GM12878 (cell line): ENCODE measurements around the gene PLAGL2. TPM values are rescaled to one million over a fixed set of nuclear protein-coding genes. Genes with fewer than 3 reads are reported as not detected.

Experiments used
- ATAC-seq: fragments of 200-7000 bp; cut with Tn5 transposase; 3 replicates; pipeline ENCODE4 v1.9.1; 2020; ENCODE audit warnings: mild to moderate bottlenecking, moderate library complexity
- BruUV-seq: library from RNA; stranded (reverse); fragments of 400-500 nt; replicated peaks from 2 replicates; lab custom pipeline; 2021; lab: Mats Ljungman, UMichigan
- CTCF ChIA-PET: fragments of 300-600 bp; sonication (Branson Sonifier 250); formaldehyde crosslinking; extraction: SDS; loops from one replicate; lab custom pipeline; 2021; ENCODE audit warnings: inconsistent platforms; lab: Yijun Ruan, JAX
- POLR2A ChIA-PET: fragments of 350-600 bp; formaldehyde crosslinking; extraction: SDS; loops from one replicate; lab custom pipeline; 2021; ENCODE audit warnings: inconsistent platforms; lab: Charles Lee
- RAD21 ChIA-PET: fragments of 300-600 bp; sonication (Branson Sonifier 250); formaldehyde crosslinking; loops from one replicate; lab custom pipeline; 2023; ENCODE audit warnings: antibody characterized with exemption; ENCODE audit not compliant: unreplicated experiment; lab: Charles Lee
- SMC1A ChIA-PET: fragments of 300-600 bp; sonication (Branson Sonifier 250); formaldehyde crosslinking; loops from one replicate; lab custom pipeline; 2023; ENCODE audit not compliant: unreplicated experiment, uncharacterized antibody; lab: Charles Lee
- DNase-seq: peaks from one replicate; pipeline ENCODE4 v3.0.0-alpha.2; 2011; ENCODE audit warnings: low read depth, low spot score
- FAIRE-seq: peaks from 3 replicates; lab custom pipeline; 2011; peaks lifted over from hg19 to GRCh38; lab: Jason Lieb, UNC
- H2AFZ ChIP-seq: 2 replicates; pipeline ENCODE4 v1.6.0; 2011; ENCODE audit warnings: low read depth, low read length, control low read depth; ENCODE audit not compliant: control insufficient read depth
- H3K27ac ChIP-seq: 2 replicates; pipeline ENCODE4 v1.5.1; 2011; ENCODE audit warnings: control low read depth; ENCODE audit not compliant: control insufficient read depth, insufficient read depth
- H3K27me3 ChIP-seq, 2 experiments: replicated peaks in 1 of 2; 2 replicates each; pipeline versions ENCODE4 v1.6.0 to v1.6.1; 2011; ENCODE audit warnings: low read length in 1 of 2; ENCODE audit not compliant: control insufficient read depth in 2 of 2, insufficient read depth in 2 of 2
- H3K36me3 ChIP-seq, 2 experiments: 2 replicates each; pipeline ENCODE4 v1.5.1; 2011; ENCODE audit warnings: low read length in 1 of 2; ENCODE audit not compliant: control insufficient read depth in 2 of 2, insufficient read depth in 2 of 2
- H3K4me1 ChIP-seq: 2 replicates; pipeline ENCODE4 v1.6.1; 2011; ENCODE audit warnings: mild to moderate bottlenecking, low read length, moderate library complexity, mixed read lengths; ENCODE audit not compliant: control insufficient read depth, insufficient read depth
- H3K4me2 ChIP-seq: 2 replicates; pipeline ENCODE4 v1.6.0; 2011; ENCODE audit warnings: control low read depth; ENCODE audit not compliant: control insufficient read depth, insufficient read depth
- H3K4me3 ChIP-seq: fragments of 200-600 bp; sonication (generic); 2 replicates; pipeline ENCODE4 v1.5.1; 2016
- H3K79me2 ChIP-seq: 2 replicates; pipeline ENCODE4 v1.6.0; 2011; ENCODE audit warnings: low read length; ENCODE audit not compliant: control insufficient read depth, insufficient read depth
- H3K9ac ChIP-seq: 2 replicates; pipeline ENCODE4 v1.8.0; 2011; ENCODE audit warnings: low read length, control low read depth, mixed read lengths; ENCODE audit not compliant: control insufficient read depth, insufficient read depth
- H3K9me3 ChIP-seq: replicated peaks from 3 replicates; pipeline ENCODE4 v1.5.1; 2011; ENCODE audit warnings: mild to moderate bottlenecking, low read length; ENCODE audit not compliant: control insufficient read depth, insufficient read depth
- H4K20me1 ChIP-seq: 2 replicates; pipeline ENCODE4 v1.6.0; 2011; ENCODE audit not compliant: control insufficient read depth, insufficient read depth
- ATF3 ChIP-seq: IDR thresholded peaks from 2 replicates; pipeline ENCODE4 v1.6.1; 2011; ENCODE audit warnings: low read depth, mild to moderate bottlenecking, low read length, moderate library complexity, borderline replicate concordance; ENCODE audit errors: extremely low read depth
- BRCA1 ChIP-seq: IDR thresholded peaks from 2 replicates; pipeline ENCODE4 v1.6.1; 2011; ENCODE audit warnings: low read depth, low read length, improper control_type of control experiment
- JUND ChIP-seq: IDR thresholded peaks from 2 replicates; pipeline ENCODE4 v1.6.1; 2012; ENCODE audit warnings: low read depth, mild to moderate bottlenecking, low read length, improper control_type of control experiment, moderate library complexity
- KAT2A ChIP-seq: conservative IDR thresholded peaks from 2 replicates; pipeline ENCODE4 v1.6.1; 2011; ENCODE audit warnings: low read depth, low read length; ENCODE audit not compliant: control insufficient read depth
- MEF2A ChIP-seq: IDR thresholded peaks from 2 replicates; pipeline ENCODE4 v1.6.1; 2011; ENCODE audit warnings: low read depth, mild to moderate bottlenecking, low read length, moderate library complexity; ENCODE audit not compliant: insufficient read depth
- NFYB ChIP-seq: IDR thresholded peaks from 2 replicates; pipeline ENCODE4 v1.6.1; 2011; ENCODE audit warnings: low read depth, mild to moderate bottlenecking, low read length, improper control_type of control experiment, moderate library complexity; ENCODE audit not compliant: insufficient read depth
- NR2F1 ChIP-seq: fragments of 450-650 bp; conservative IDR thresholded peaks from 2 replicates; pipeline ENCODE4 v1.6.1; 2017; ENCODE audit warnings: mild to moderate bottlenecking
- PAX8 ChIP-seq: fragments of 450-650 bp; IDR thresholded peaks from 2 replicates; pipeline ENCODE4 v1.6.1; 2017; ENCODE audit warnings: mild to moderate bottlenecking, moderate library complexity
- PBX3 ChIP-seq: IDR thresholded peaks from 2 replicates; pipeline ENCODE4 v1.6.1; 2011; ENCODE audit warnings: mild to moderate bottlenecking, low read depth, low read length, moderate library complexity; ENCODE audit not compliant: insufficient replicate concordance
- STAT1 ChIP-seq: fragments of 450-650 bp; conservative IDR thresholded peaks from 2 replicates; pipeline ENCODE4 v1.6.1; 2014; ENCODE audit warnings: antibody characterized with exemption, mild to moderate bottlenecking
- YY1 ChIP-seq: IDR thresholded peaks from 2 replicates; pipeline ENCODE4 v1.6.1; 2011; ENCODE audit warnings: low read depth, mild to moderate bottlenecking, low read length
- ZBTB11 ChIP-seq: fragments of 450-650 bp; formaldehyde crosslinking; IDR thresholded peaks from 2 replicates; pipeline ENCODE4 v1.5.0; 2022; ENCODE audit warnings: mild to moderate bottlenecking, missing genetic modification characterization
- ZNF592 ChIP-seq: fragments of 450-650 bp; IDR thresholded peaks from 2 replicates; pipeline ENCODE4 v1.6.1; 2017; ENCODE audit warnings: mild to moderate bottlenecking, moderate library complexity
- WGBS: methylation state at CpG from one replicate; pipeline ENCODE4 v1.1.6; 2016; ENCODE audit warnings: low lambda C conversion rate; ENCODE audit not compliant: insufficient replicate concordance, insufficient coverage; ENCODE audit errors: missing lambda C conversion rate; 5-methylcytosine and 5-hydroxymethylcytosine counted together
- in situ Hi-C: fragments of 300-500 bp; cut with MboI; formaldehyde crosslinking; loops from 9 replicates; pipeline ENCODE4 v1.14.3; 2018; ENCODE audit warnings: mixed read lengths
- intact Hi-C: fragments of 100-400 bp; cut with micrococcal nuclease; formaldehyde crosslinking; loops from one replicate; pipeline ENCODE4 v1.14.2; 2022; ENCODE audit not compliant: unreplicated experiment
- polyA plus RNA-seq, 11 experiments: library from polyadenylated mRNA; depleted of rRNA in 4 of 11; unstranded in 6 of 11; stranded (reverse) in 5 of 11; fragments of >200 nt; fragmentation: Nextera tagmentation in 4 of 11; fragmentation: Illumina TruSeq in 1 of 11; extraction: Ambion mirVana in 4 of 11; extraction: Trizol in 1 of 11; gene quantifications; 1 replicate in 1 of 11; 2 replicates in 10 of 11; pipeline versions ENCODE4 v1.2.1 to v1.2.3, GENCODE V29; 2011 to 2016; ENCODE audit warnings: inconsistent platforms in 2 of 11, missing spikeins in 2 of 11, low read depth in 1 of 11
- total RNA-seq, 4 experiments: library from RNA; depleted of rRNA in 3 of 4; stranded (reverse); fragments of >200 nt in 3 of 4; fragmentation: Illumina TruSeq in 1 of 4; extraction: Trizol in 1 of 4; gene quantifications; 2 replicates each; pipeline versions ENCODE4 v1.2.1 to v1.2.3, GENCODE V29; 2013 to 2021

Gene PLAGL2
- total and polyA plus RNA-seq, 10 of the 15 experiments (the other 5 are each of a cell fraction or from before 2014, with no cell fraction given): 4.4 to 32.3 (median 13.3) TPM

- Histone ChIP-seq H2AFZ (no peak overlapping the region), H3K79me2 (no peaks in the 10 kb centered on the region), H4K20me1 (no peaks in the 10 kb centered on the region), H3K27me3 (no peaks in the 10 kb centered on the region), H3K9ac (no peak overlapping the region), H3K9me3 (no peaks in the 10 kb centered on the region), H3K27ac (no peak overlapping the region), H3K4me1 (peaks cover 10% of the 10 kb centered on the region; the same call in 1 of the 2 replicates), H3K4me3 (no peak overlapping the region), H3K4me2 (no peak overlapping the region), H3K36me3 (peaks cover 27 to 30% of the 10 kb centered on the region in 2 experiments)
- in situ Hi-C loops (no loop called here), intact Hi-C loops (no loop called here)
- ChIA-PET RAD21 (interaction anchor here (2.2 to 2.7 kb wide), 2 partner anchors 26 to 54 kb away, joined by 8 to 15 read pairs; no protein-coding TSS in a partner anchor), POLR2A (no interaction called here), SMC1A (interaction anchor here (0.9 to 3.1 kb wide), 4 partner anchors 8 to 140 kb away, joined by 3 to 15 read pairs (median 8); no protein-coding TSS in a partner anchor), CTCF (interaction anchor here (1.2 kb wide), 1 partner anchor 55 kb away, joined by 3 read pairs; no protein-coding TSS in a partner anchor)
- no peak for FAIRE-seq
- no peak for ATAC-seq
- no peak for DNase-seq
- WGBS: 99% methylated on average over 4 of the region's 4 CpGs
- BruUV-seq: no TSS peak
- no peak for TF ChIP-seq YY1
- TF ChIP-seq NR2F1: no peak
- no peak for TF ChIP-seq BRCA1
- TF ChIP-seq PAX8: no peak
- TF ChIP-seq ZBTB11 (CRISPR knock-in tag): no peak
- no peak for TF ChIP-seq KAT2A
- TF ChIP-seq MEF2A: no peak
- TF ChIP-seq STAT1: no peak
- no peak for TF ChIP-seq ZNF592
- TF ChIP-seq PBX3: no peak
- TF ChIP-seq JUND: no peak
- TF ChIP-seq NFYB: no peak
- no peak for TF ChIP-seq ATF3
Measured at GRCh38 chr20:32231245-32231644, 23.7 kb upstream of the PLAGL2 start.
